GM18858 (cell line): ENCODE data around the gene PLK2.

Experiments
- ATAC-seq: cut with Tn5 transposase; IDR thresholded peaks from one replicate; pipeline ENCODE4 v1.9.1; 2021; ENCODE audit not compliant: unreplicated experiment

The PLK2 gene

GRCh38 chr5:58450811-58451629 is 8.9 kb downstream of the PLK2 start:
- ATAC-seq: no peak

GRCh38 chr5:58450018-58450417 is 9.9 kb downstream of the PLK2 start:
- ATAC-seq: no peak

- no peak for ATAC-seq
Measured at GRCh38 chr5:58447226-58447625, 12.7 kb downstream of the PLK2 start.

GRCh38 chr5:58446024-58446423 is 13.9 kb downstream of the PLK2 start:
- ATAC-seq: no peak

GRCh38 chr5:58444805-58445204 is 15.1 kb downstream of the PLK2 start:
- ATAC-seq: no peak

- ATAC-seq: no peak
Measured at GRCh38 chr5:58440901-58441460, 18.9 kb downstream of the PLK2 start.

- no peak for ATAC-seq
Measured at GRCh38 chr5:58439094-58439644, 20.7 kb downstream of the PLK2 start.

GRCh38 chr5:58437661-58438060 is 22.2 kb downstream of the PLK2 start:
- ATAC-seq: no peak

- no peak for ATAC-seq
Measured at GRCh38 chr5:58431832-58432231, 28.1 kb downstream of the PLK2 start.

GRCh38 chr5:58412932-58413331 is 47.0 kb downstream of the PLK2 start:
- no peak for ATAC-seq

GRCh38 chr5:58412081-58412480 is 47.8 kb downstream of the PLK2 start:
- no peak for ATAC-seq

GRCh38 chr5:58411372-58411771 is 48.5 kb downstream of the PLK2 start:
- ATAC-seq: no peak

- ATAC-seq: no peak
Measured at GRCh38 chr5:58410441-58410840, 49.4 kb downstream of the PLK2 start.

GRCh38 chr5:58407042-58407719 is 52.7 kb downstream of the PLK2 start:
- ATAC-seq: no peak

GRCh38 chr5:58406394-58406793 is 53.5 kb downstream of the PLK2 start:
- ATAC-seq: no peak

- ATAC-seq: no peak
Measured at GRCh38 chr5:58405175-58405574, 54.7 kb downstream of the PLK2 start.

GRCh38 chr5:58404734-58405133 is 55.2 kb downstream of the PLK2 start:
- no peak for ATAC-seq
